Measurements from ENCODE around the gene MMEL1. TPM values are rescaled to one million over a fixed set of nuclear protein-coding genes. Genes with fewer than 3 reads are reported as not detected.

Gene MMEL1
- polyA plus RNA-seq, 1 of the 3 experiments (the other 2 are of a cell fraction), result 0.16 TPM

- TF ChIP-seq IRF3 (IDR thresholded peaks at IDR 0.05; ENCODE audit: low read depth, low read length), result no peak
These were observed 18.7 kb downstream of the MMEL1 start (continued) for GRCh38 chr1:2614145-2614544.

- H2AFZ ChIP-seq (ENCODE audit: low read depth), result no peak overlapping the region
- H3K9me2 ChIP-seq, result no peaks in the 10 kb centered on the region
- peaks cover 0 to 13% of the 10 kb centered on the region in 2 experiments; a peak in 1 of 4 replicates for H3K4me1 ChIP-seq (ENCODE audit: control insufficient read depth in 1 of 2, insufficient read depth in 2 of 2, low read depth in 1 of 2, low read length in 1 of 2)
- H3K27ac ChIP-seq (ENCODE audit: low read depth in 2 of 2, low read length in 1 of 2), result no peak overlapping the region
- H3K4me2 ChIP-seq, result no peak overlapping the region
- H3K36me3 ChIP-seq (replicated peaks in 1 of 2; ENCODE audit: control insufficient read depth in 1 of 2, insufficient read depth in 2 of 2, low read length in 1 of 2), result no peaks in the 10 kb centered on the region
- no peak for DNase-seq
- H3K9ac ChIP-seq, result no peak overlapping the region
- ChIA-PET CTCF (interaction anchor here (1.0 kb wide), 1 partner anchor 198 kb away, joined by 3 read pairs; no protein-coding TSS in a partner anchor), POLR2A (no interaction called here)
- H4K20me1 ChIP-seq (ENCODE audit: insufficient read depth), result no peaks in the 10 kb centered on the region
- no peaks in the 10 kb centered on the region for H3F3A ChIP-seq (replicated peaks; ENCODE audit: insufficient read depth)
- TF ChIP-seq MAX (IDR thresholded peaks at IDR 0.05; ENCODE audit: low read depth) (no peak), TAF1 (IDR thresholded peaks at IDR 0.05; ENCODE audit: borderline replicate concordance, low read depth, low read length) (no peak), GATA2 (CRISPR knock-in tag; IDR thresholded peaks at IDR 0.05) (no peak)
- H3K27me3 ChIP-seq (ENCODE audit: insufficient read depth), result no peaks in the 10 kb centered on the region
- H3K4me3 ChIP-seq (ENCODE audit: low read depth in 2 of 2, low read length in 1 of 2), result no peak overlapping the region
- 60% methylated on average over 9 of the region's 11 CpGs for WGBS (ENCODE audit: low lambda C conversion rate)
- H3K9me3 ChIP-seq, result no peaks in the 10 kb centered on the region
- no peaks in the 10 kb centered on the region for H3K79me2 ChIP-seq (ENCODE audit: insufficient read depth)
These were observed 20.0 kb downstream of the MMEL1 start for GRCh38 chr1:2612591-2613365.

- Histone ChIP-seq H3K27me3 (ENCODE audit: insufficient read depth) (no peaks in the 10 kb centered on the region), H3K4me1 (ENCODE audit: control insufficient read depth in 1 of 2, insufficient read depth in 2 of 2, low read depth in 1 of 2, low read length in 1 of 2) (peaks cover 0 to 13% of the 10 kb centered on the region in 2 experiments; a peak in 1 of 4 replicates), H3K36me3 (replicated peaks in 1 of 2; ENCODE audit: control insufficient read depth in 1 of 2, insufficient read depth in 2 of 2, low read length in 1 of 2) (no peaks in the 10 kb centered on the region), H3K4me3 (ENCODE audit: low read depth in 2 of 2, low read length in 1 of 2) (peak overlapping the region in 1 of 2 experiments; percentile 32; a peak in 1 of 4 replicates), H3K4me2 (no peak overlapping the region), H3K9ac (no peak overlapping the region), H3K27ac (ENCODE audit: low read depth in 2 of 2, low read length in 1 of 2) (no peak overlapping the region), H3F3A (replicated peaks; ENCODE audit: insufficient read depth) (no peaks in the 10 kb centered on the region), H3K79me2 (ENCODE audit: insufficient read depth) (no peaks in the 10 kb centered on the region), H2AFZ (ENCODE audit: low read depth) (no peak overlapping the region), H3K9me2 (no peaks in the 10 kb centered on the region), H4K20me1 (ENCODE audit: insufficient read depth) (no peaks in the 10 kb centered on the region), H3K9me3 (no peaks in the 10 kb centered on the region)
- POLR2A ChIA-PET, result interaction anchor here (1.1 kb wide), 1 partner anchor 26 kb away, joined by 3 read pairs; no protein-coding TSS in a partner anchor
- CTCF ChIA-PET, result no interaction called here
- WGBS (ENCODE audit: low lambda C conversion rate), result 58% methylated on average over 3 of the region's 19 CpGs
- TF ChIP-seq RCOR1 (IDR thresholded peaks at IDR 0.05; ENCODE audit: low read length), result no peak
- no peak for TF ChIP-seq GATA2 (CRISPR knock-in tag; IDR thresholded peaks at IDR 0.05)
- no peak for TF ChIP-seq IRF3 (IDR thresholded peaks at IDR 0.05; ENCODE audit: low read depth, low read length)
- TF ChIP-seq EZH2phosphoT487 (IDR thresholded peaks at IDR 0.05; ENCODE audit: borderline replicate concordance, low read depth), result no peak
- no peak for TF ChIP-seq USF1 (IDR thresholded peaks at IDR 0.05; ENCODE audit: borderline replicate concordance, low read depth)
- no peak for DNase-seq
These were observed 21.0 kb downstream of the MMEL1 start for GRCh38 chr1:2611621-2612437.
